HEK293T (cell line): ENCODE results near the gene ILDR2.

ENCODE experiments used
- CTCF ChIA-PET: fragments of 350-600 bp; formaldehyde crosslinking; extraction: SDS; loops from one replicate; lab custom pipeline; 2021; ENCODE audit warnings: antibody characterized with exemption, inconsistent platforms; lab: Yijun Ruan, JAX
- POLR2A ChIA-PET: fragments of 350-600 bp; formaldehyde crosslinking; extraction: SDS; loops from one replicate; lab custom pipeline; 2020; ENCODE audit warnings: antibody characterized with exemption, inconsistent platforms; lab: Yijun Ruan, JAX
- DNase-seq: peaks from one replicate; pipeline ENCODE4 v3.0.0; 2012; ENCODE audit warnings: mixed read lengths; ENCODE audit errors: extremely low spot score
- ARNT ChIP-seq: fragments of 450-650 bp; IDR thresholded peaks from 2 replicates; pipeline ENCODE4 v1.6.1; 2017; ENCODE audit warnings: mild to moderate bottlenecking
- BHLHE40 ChIP-seq: fragments of 450-650 bp; IDR thresholded peaks from 2 replicates; pipeline ENCODE4 v1.6.1; 2016; ENCODE audit warnings: mild to moderate bottlenecking, moderate library complexity, borderline replicate concordance
- CTBP1 ChIP-seq: fragments of 450-650 bp; IDR thresholded peaks from 2 replicates; pipeline ENCODE4 v1.6.1; 2016; ENCODE audit warnings: borderline replicate concordance
- ELF4 ChIP-seq: fragments of 450-650 bp; IDR thresholded peaks from 2 replicates; pipeline ENCODE4 v1.6.1; 2017; ENCODE audit warnings: antibody characterized with exemption
- FOXA1 ChIP-seq: fragments of 450-650 bp; IDR thresholded peaks from 2 replicates; pipeline ENCODE4 v1.6.1; 2016; ENCODE audit warnings: mild to moderate bottlenecking
- FOXK2 ChIP-seq: fragments of 450-650 bp; IDR thresholded peaks from 2 replicates; pipeline ENCODE4 v1.6.1; 2016; ENCODE audit warnings: mild to moderate bottlenecking
- FOXM1 ChIP-seq: fragments of 450-650 bp; IDR thresholded peaks from 2 replicates; pipeline ENCODE4 v1.6.1; 2017; ENCODE audit warnings: mild to moderate bottlenecking, borderline replicate concordance
- HDGF ChIP-seq: fragments of 450-650 bp; IDR thresholded peaks from 2 replicates; pipeline ENCODE4 v1.6.1; 2017; ENCODE audit warnings: antibody characterized with exemption, borderline replicate concordance
- L3MBTL2 ChIP-seq: fragments of 450-650 bp; conservative IDR thresholded peaks from 2 replicates; pipeline ENCODE4 v1.6.1; 2016; ENCODE audit warnings: mild to moderate bottlenecking
- LEF1 ChIP-seq: fragments of 450-650 bp; IDR thresholded peaks from 2 replicates; pipeline ENCODE4 v1.6.1; 2017; ENCODE audit warnings: mild to moderate bottlenecking, borderline replicate concordance
- NFRKB ChIP-seq: fragments of 450-650 bp; IDR thresholded peaks from 2 replicates; pipeline ENCODE4 v1.6.1; 2016; ENCODE audit warnings: mild to moderate bottlenecking, moderate library complexity
- PKNOX1 ChIP-seq: fragments of 450-650 bp; IDR thresholded peaks from 2 replicates; pipeline ENCODE4 v1.6.1; 2016
- SP1 ChIP-seq: fragments of 450-650 bp; IDR thresholded peaks from 2 replicates; pipeline ENCODE4 v1.6.1; 2017
- SUZ12 ChIP-seq: fragments of 450-650 bp; IDR thresholded peaks from 2 replicates; pipeline ENCODE4 v1.6.1; 2016; ENCODE audit warnings: mild to moderate bottlenecking
- TARDBP ChIP-seq: fragments of 450-650 bp; IDR thresholded peaks from 2 replicates; pipeline ENCODE4 v1.6.1; 2016
- ZNF384 ChIP-seq: fragments of 450-650 bp; IDR thresholded peaks from 2 replicates; pipeline ENCODE4 v1.6.1; 2016

Gene ILDR2

DNA sequence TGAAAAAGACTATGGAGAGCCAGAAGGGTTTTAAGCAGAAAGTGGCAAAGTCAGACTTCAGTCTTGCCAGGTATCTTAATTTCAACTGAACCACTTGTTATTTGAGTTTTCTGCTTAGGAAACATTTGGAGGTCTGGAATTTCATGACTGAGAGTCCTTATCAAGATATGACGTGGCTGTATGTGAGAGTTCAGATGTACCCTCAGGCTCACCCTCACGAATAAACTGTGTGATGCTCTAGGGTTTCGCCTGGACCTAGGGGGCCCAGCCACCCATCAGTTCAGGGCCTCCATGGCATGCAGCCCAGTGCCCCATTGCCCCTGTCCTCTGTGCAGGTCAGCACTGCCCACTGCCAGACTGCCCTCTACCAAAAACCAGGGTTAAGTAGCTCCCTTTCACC is 68.7 kb downstream of the ILDR2 start:
- TF ChIP-seq FOXK2 (no peak), PKNOX1 (no peak), CTBP1 (no peak), HDGF (no peak), FOXA1 (no peak), BHLHE40 (no peak), SUZ12 (no peak), SP1 (no peak), TARDBP (no peak), NFRKB (no peak), ARNT (no peak), LEF1 (no peak), ZNF384 (no peak), ELF4 (no peak), L3MBTL2 (no peak), FOXM1 (no peak)
- ChIA-PET CTCF (interaction anchor here (9.6 kb wide), 1 partner anchor 153 kb away, joined by 163 read pairs; no protein-coding TSS in a partner anchor), POLR2A (no interaction called here)
- no peak for DNase-seq

DNA sequence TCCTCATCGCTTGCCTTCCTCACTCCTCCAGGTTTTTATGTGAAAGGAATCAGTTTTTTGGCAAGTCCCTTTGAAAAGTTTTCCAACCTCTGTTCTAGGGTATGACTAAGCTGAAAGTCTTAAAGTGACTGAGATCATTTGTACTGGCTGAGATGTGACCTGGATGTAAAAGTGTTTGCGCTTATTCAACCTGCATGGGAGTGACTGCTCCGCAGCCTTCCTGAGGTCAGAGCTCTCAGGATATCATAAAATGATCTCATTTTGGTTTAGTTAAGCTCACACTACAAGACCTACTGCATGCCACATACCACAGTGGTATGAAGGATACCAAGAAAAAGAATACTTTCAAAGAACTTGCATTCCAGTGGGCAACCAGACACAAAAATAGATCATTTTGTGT is 69.4 kb downstream of the ILDR2 start:
- TF ChIP-seq FOXA1 (no peak), FOXM1 (no peak), SUZ12 (no peak), PKNOX1 (no peak), LEF1 (no peak), BHLHE40 (no peak), NFRKB (no peak), TARDBP (no peak), ZNF384 (no peak)
- POLR2A ChIA-PET, result no interaction called here
- no peak for DNase-seq
- CTCF ChIA-PET, result interaction anchor here (9.6 kb wide), 1 partner anchor 154 kb away, joined by 163 read pairs; no protein-coding TSS in a partner anchor

- POLR2A ChIA-PET, result no interaction called here
- DNase-seq, result no peak
- no peak for TF ChIP-seq FOXA1
- no peak for TF ChIP-seq PKNOX1
- no peak for TF ChIP-seq ZNF384
- no peak for TF ChIP-seq SUZ12
- TF ChIP-seq SP1, result no peak
- no peak for TF ChIP-seq LEF1
- TF ChIP-seq TARDBP, result no peak
- TF ChIP-seq ELF4, result no peak
- TF ChIP-seq NFRKB, result no peak
- no peak for TF ChIP-seq HDGF
- no peak for TF ChIP-seq CTBP1
- no peak for TF ChIP-seq FOXK2
- no peak for TF ChIP-seq ARNT
- no peak for TF ChIP-seq BHLHE40
- CTCF ChIA-PET, result interaction anchor here (9.6 kb wide), 1 partner anchor 155 kb away, joined by 163 read pairs; no protein-coding TSS in a partner anchor
These were observed 70.2 kb downstream of the ILDR2 start for GRCh38 chr1:166905136-166905535.

DNA sequence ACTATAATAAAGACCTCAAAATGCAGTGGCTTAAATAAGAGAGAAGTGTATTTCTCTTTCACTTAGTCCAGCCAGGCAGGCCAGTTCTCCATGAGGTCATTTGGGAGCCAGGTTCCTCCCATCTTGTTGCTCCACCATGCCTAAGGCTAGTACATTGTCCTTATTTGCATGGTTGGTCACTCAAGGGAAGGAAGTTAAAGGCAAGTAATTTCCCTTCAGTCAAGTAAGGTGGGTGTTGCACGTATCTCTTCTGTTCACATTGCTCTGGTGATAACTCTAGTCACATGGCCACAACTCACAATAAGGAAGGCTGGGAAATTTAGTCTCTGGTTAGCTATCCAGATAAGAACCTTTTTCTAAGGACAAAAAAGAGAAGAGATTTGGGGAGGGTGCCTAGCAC is 72.1 kb downstream of the ILDR2 start:
- DNase-seq, result no peak
- POLR2A ChIA-PET, result no interaction called here
- CTCF ChIA-PET, result no interaction called here
- no peak for TF ChIP-seq FOXA1
- TF ChIP-seq LEF1, result no peak
- TF ChIP-seq ARNT, result no peak
- no peak for TF ChIP-seq PKNOX1
- no peak for TF ChIP-seq HDGF
- TF ChIP-seq NFRKB, result no peak
- TF ChIP-seq FOXM1, result no peak
- TF ChIP-seq L3MBTL2, result no peak
- no peak for TF ChIP-seq CTBP1
- no peak for TF ChIP-seq SUZ12
- no peak for TF ChIP-seq ELF4
- no peak for TF ChIP-seq BHLHE40
- no peak for TF ChIP-seq SP1
- TF ChIP-seq TARDBP, result no peak
- no peak for TF ChIP-seq FOXK2
- TF ChIP-seq ZNF384, result no peak

DNA sequence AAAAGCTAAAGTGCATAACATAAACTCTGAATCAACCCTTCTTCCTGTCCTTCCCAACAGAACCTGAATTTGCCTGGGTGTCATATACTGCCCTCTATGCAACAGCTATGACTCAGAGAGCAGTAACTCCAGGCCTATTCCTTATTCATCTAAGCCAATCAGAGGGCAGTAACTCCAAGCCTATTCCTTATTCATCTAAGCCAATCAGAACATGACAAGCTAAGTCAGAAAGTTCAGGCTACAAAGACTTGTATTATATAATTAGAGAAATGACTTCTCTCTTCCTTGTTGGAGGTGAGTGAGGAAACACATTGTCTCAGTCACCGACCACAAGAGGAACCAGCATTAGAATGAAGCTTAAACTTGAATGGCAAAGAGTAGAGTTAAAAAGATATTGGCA is 73.1 kb downstream of the ILDR2 start:
- ChIA-PET POLR2A (no interaction called here), CTCF (interaction anchor here (1.5 kb wide), 1 partner anchor 8 kb away, joined by 4 read pairs; no protein-coding TSS in a partner anchor)
- no peak for DNase-seq
- TF ChIP-seq LEF1, result no peak
- TF ChIP-seq TARDBP, result no peak
- TF ChIP-seq L3MBTL2, result no peak
- no peak for TF ChIP-seq CTBP1
- no peak for TF ChIP-seq ELF4
- TF ChIP-seq ARNT, result no peak
- no peak for TF ChIP-seq BHLHE40
- no peak for TF ChIP-seq ZNF384
- no peak for TF ChIP-seq FOXK2
- TF ChIP-seq SUZ12, result no peak
- no peak for TF ChIP-seq SP1
- TF ChIP-seq HDGF, result no peak
- no peak for TF ChIP-seq FOXM1
- TF ChIP-seq NFRKB, result no peak
- TF ChIP-seq PKNOX1, result no peak
